NT2/D1 (cell line): Measurements from ENCODE around the gene MPPE1.

Experiments
- SUZ12 ChIP-seq: IDR thresholded peaks from 2 replicates; pipeline ENCODE4 v1.6.1; 2011; ENCODE audit not compliant: insufficient read length, insufficient read depth; ENCODE audit errors: extremely low read depth
- YY1 ChIP-seq: IDR thresholded peaks from 2 replicates; pipeline ENCODE4 v1.6.1; 2011; ENCODE audit not compliant: insufficient read length, insufficient read depth
- ZNF274 ChIP-seq: IDR thresholded peaks from 2 replicates; pipeline ENCODE4 v1.6.1; 2011; ENCODE audit warnings: mild to moderate bottlenecking, low read depth, low read length

DNA sequence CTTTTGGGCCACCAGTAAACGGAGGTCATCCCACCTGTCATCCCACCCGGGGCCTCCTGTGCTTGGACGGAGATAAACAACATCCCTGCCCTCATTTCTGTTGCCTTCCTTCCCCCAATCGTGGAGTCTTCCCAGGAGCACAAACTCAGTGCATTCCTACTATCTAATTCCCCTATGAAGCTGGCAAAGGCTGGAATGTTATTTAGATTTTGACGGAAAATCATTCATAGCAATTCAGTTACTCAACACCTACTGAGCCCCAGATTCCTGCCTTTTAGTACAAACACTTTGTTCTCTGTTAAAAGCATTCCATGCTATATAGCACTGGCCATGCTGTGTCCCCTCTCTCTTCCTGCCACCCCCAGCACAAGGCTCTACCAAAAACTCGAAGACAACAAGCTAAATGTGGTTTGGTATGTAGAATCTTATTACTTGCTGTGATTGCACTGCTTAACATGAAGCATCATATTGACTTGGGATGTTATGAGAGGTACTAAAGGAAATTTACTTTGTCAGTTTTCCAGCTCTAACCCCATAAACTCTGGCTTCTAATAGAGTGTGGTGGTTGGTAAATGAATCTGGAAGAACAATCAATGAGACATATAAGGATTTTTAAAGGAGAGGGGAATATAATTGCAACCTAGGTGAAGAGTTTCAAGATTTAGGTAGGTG is 40.9 kb upstream of the MPPE1 start:
- TF ChIP-seq YY1 (no peak), ZNF274 (no peak), SUZ12 (no peak)
